Putamen (tissue), 1 donor: ENCODE results near the gene CPB2.

ENCODE experiments used
- DNase-seq: peaks from one replicate; pipeline ENCODE4 v3.0.0-alpha.2; 2016; ENCODE audit warnings: low spot score

Gene CPB2

DNA sequence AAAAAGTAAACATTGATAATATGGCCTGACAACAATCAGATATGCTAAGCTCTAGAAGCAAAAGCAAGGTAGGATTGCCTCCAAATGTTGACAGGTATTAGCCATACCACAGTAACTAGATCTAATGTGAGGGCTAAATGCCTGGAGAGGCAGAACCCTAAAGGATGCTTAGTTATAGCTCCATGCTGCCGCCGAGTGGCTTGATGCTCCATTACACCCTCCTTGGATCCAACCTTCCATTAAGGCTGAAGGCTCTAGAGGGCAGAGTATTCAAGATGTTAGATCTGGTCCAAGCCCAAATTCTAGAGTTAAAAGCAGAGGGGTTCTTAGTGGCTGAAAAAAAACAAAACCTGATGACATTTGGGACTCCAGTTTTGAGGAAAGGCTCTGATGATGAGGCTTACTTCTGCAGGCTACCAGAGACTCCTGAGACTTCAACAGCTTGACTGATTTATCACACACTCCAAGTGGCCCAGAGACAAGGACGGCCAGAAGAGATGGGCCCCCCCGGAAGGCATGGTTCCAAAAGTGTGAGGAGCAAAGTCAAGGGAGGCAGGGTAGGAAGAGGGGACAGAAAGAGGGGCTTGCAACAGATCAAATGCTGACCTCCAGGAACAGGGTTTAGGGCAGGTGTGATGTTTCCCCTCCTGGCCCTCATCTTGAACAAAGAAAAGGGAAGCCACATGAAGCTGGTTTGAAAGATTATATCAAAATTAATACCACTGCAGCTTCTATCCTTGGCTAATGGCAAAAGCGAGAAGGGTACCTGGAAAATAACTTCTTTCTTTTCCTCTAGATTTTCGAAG lies 21.9 kb upstream of the CPB2 start:
- peak; percentile 87 for DNase-seq

DNA sequence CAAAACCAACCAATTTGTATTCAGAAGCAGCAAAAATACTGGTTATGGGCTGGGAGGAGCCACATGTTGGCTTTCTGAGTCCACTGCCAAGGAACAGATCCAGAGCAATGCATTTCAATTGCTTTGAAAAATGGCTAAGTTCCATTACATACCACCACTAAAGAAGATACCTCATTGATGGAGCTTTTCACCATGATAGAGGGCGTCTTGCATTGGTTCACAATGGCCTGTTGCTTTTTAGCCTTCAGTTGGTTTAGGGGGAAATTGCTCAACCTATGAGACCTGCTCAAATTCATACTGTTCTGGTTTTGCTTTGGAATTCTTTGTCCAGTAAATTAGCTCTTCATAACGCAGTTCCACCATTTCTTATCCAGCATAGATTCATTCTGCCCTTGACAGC lies 21.2 kb upstream of the CPB2 start:
- no peak for DNase-seq

DNA sequence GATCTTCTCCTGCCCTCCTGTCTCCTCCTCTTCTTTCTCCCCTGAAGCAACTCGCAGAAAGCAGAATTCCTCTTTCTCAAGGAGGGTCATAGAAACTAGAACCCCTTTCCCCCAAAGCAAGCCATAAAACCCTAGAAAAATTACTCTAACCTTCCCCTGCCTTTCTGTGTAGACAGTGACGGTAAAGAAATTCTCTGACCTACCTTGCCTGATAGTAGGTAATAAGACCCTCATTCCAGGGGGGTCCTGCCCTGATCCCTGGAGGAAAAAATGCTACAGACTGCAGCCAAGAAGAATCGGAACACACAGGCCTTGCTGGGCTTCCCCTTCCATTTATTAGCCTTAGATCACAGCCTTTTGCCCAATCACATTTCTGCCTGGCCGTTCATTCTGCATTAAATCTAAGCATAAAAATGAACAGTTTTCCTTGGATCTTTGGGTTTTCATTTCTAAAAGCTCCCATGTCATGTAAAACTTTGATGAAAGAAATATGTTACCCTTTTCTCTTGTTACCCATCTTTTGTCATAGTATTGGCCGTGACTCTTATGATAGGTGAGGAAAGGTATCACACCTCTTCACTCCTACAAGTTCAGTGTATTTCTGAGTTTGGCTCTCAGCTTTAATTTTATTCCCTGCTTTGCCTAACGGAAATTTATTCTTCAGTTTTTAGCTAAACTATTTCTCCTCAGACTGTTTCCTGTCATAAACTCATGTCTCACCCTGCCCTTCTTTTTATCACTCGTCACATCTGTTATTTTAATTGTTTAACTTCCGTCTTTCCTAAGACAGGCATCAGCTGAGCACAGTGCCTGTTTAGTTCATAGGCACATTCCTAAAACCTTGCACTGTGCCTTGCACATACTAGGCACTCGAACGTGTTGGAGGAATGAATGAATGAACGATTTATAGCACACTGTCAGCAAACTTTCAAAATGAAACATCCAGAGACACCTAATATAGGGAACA lies 20.4 kb upstream of the CPB2 start:
- DNase-seq, result no peak

DNA sequence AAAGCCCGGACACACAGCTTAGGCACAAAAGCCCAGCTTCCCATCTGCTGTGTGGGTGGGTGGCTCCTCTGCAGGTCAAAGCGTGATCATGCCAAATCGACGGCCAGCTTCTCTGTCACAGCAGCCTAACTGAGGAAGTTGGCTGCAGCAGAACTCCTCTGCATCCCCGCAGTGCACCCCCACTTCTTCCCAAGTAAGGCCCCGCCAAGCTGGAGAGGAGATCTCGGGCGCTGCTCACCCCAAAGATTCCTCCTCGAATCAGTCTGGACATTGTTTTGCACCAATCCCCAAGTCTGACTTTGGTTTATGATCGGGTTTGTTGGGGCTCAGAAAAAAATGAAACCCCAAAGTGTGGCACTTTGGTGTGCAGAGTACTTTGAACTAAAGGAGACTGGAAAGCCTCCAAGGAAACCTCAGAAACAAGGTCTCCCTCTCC lies 19.7 kb upstream of the CPB2 start:
- DNase-seq, result no peak

DNA sequence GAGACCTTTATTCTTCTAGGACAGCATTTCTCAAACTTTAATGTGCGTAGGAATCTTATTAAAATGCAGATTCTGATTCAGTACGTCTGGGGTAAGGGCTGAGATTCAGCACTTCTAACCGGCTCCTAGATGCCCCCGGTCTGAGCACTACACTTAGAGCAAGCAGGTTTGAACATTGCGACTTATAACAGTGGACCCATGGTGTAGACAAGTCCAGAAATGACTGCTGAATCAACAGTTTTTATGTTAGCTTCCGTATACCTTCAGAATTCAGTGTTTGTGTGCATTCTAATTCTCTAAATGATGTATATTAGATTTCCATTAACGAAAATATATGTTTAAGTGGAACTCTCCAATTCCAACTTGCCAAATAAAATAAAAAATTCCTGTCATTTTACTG lies 17.5 kb upstream of the CPB2 start:
- DNase-seq, result no peak

DNA sequence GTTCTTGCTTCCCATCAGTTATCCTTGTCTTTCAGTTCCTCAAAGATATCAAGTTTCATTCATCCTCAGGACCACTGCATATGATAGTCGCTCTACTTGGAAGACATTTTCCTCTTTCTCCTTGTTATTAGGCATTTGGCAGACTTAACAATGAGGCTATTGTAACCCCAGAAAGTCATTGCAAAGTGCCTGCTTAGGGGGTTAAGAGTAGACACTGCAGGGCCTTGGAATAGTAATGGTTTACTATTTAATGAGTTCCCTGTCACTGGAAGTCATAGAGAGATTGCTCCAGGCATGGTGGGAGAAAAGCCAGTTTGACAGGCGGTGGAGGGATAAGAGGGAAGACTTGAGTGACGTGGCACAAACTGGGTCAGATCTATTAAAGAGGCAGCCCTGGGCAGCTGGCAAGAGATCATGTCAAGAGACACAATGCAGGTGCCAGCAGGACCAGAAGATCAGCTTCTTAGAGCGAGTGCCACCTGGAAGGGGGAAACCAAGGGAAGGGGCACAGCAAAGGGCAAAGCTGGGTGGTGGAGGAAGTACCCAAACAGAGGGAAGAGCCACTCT lies 16.8 kb upstream of the CPB2 start:
- no peak for DNase-seq

DNA sequence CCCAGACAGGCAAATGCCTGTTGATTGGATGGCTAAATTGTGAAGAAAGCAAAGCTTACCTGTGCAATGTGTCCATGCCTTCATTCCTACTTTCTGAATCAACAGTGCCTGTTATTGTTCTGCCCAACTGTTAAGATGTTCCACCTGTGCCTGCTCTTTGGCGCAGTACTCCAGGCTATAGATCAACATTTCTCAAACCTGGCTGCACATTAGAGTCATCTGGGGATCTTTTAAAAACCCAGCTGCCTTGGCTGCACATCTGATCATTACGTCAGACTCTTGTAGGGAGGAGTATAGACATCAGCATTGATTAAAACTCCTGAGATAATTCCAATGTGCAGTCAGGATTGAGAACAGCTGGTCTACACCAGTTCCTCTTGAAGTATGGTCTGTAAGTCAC lies 16.2 kb upstream of the CPB2 start:
- DNase-seq, result no peak

DNA sequence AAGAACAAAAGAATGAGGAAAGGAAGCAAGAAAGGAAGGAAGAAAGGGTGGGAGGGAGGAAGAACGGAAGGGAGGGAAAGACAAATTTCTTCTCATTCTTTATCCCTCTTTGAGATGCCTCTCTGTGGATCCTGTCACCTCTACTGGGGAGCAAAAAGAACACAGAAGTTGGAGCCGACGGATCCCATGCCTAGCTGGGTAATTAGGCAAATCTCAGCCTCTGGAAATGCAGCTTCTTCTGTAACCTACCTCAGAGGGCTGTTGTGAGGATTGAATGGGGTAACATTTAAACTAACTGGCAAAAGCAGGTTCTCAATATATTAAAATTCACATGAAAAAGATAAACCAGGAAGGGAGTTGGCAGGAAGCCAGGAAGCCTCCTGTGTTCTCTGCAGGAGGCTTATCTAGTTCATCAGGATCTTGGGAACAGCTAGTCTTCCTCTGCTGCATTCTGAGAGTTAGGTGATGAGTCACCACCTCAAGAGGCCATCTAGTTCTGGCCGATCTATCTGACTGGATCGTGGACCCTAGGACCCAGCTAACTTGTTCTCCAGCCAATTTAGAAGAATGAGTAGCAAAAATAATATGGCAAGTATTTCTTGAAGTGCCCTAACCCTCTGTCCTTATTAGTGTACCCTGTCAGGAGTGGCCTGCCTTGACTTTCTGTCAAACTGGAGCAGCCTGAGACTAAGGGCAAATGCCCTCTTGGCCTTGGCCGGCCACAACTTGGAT lies 15.2 kb upstream of the CPB2 start:
- no peak for DNase-seq

DNA sequence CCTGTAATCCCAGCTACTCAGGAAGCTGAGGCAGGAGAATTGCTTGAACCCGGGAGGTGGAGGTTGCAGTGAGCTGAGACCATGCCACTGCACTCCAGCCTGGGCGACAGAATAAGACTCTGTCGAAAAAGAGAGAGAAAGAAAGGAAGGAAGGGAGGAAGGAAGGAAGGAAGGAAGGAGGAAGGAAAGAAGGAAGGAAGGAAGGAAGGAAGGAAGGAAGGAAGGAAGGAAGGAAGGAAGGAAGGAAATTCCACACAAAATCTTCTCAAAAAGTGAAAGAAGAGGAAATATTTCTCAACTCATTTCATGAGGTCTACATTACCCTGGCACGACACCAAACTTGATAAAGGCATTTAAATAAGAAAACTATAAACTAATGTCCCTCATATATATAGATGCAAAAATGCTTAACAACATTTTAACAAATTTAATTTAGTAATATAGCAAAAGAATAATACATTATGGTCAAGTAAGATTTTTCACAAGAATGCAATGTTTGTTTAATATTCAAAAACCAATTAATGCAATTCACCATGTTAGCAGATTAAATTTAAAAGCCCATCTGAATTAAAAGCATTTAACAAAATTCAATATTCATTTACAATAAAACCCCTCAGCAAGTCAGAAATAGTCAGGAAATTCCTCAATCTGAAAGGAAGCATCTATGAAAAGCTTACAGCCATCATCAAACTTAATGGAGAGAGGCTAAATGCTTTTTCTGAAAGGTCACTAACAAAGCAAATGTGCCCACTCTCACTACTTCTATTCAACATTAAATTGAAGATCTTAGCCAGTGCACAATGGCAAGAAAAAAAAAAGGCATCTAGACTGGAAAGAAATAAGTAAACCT lies 12.0 kb upstream of the CPB2 start:
- no peak for DNase-seq

DNA sequence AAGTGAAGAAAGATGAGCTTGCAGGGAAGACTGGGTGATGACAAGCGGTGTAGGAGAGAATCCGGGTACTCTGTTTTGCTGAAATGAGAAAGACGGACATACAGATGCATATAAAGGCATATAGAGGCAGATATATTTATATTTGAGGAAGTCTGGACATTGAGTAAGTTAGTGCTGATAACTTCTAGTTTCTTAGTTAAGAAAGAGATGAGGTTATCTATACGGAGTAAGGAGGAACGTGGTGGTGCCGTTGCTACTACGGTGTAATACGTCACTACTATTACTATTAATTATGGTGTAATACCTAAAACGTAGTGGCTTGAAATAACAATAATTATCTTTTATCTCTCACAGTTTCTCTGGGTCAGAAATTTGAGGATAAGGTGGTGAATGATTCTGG lies 9.8 kb upstream of the CPB2 start:
- no peak for DNase-seq

DNA sequence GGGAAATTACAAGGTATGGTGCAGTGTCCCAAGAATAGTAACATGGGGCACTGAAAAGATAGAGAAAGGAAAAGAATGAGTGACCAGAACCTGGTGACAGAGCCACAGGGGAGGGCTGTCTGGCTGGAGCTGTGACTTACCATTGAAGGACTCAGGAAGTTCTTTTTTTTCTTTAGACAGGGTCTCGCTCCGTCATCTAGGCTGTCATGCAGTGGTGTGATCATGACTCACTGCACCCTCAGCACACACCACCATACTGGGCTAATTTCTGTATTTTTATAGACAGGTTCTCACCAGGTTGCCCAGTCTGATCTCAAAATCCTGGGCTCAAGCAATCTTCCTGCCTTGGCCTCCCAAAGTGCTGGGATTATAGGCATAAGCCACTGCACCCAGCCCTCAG lies 8.8 kb upstream of the CPB2 start:
- DNase-seq, result no peak

DNA sequence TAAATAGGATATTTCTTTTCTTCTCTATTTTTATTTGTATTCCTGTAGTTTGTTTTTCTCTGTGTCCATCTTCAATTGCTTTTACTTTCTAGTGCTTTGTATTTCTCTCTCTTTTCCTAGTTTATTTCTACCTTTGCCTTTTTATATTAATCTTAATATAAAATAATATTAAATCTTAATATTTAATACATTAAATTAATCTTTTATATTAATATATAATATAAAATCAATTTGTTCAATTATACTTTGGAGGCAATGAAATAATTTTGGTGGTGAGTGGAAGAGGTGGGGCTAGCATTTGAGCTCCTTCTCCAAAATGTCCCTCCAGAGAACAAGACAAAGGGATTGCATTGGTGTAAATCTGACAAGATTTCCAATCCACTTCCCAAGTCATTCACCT lies 6.3 kb upstream of the CPB2 start:
- DNase-seq, result no peak

DNA sequence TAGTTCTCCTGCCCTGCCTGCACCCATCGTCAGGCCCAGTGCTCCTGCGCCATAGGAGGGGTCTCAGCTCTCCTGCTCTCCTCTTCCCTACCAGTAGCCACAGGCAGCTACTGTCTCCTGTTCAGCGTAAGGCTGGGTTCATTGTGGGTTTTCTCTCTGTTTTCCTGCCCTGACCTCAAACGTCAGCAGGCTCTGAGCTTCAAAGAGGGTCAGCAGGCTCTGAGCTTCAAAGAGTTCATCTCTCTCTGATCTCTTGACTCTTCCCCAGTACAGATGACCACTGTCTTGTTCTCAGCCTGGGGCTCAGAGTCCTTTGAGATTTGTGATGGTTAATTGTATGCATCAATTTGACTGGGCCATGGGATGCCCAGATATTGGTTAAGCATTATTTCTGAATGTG lies 4.6 kb upstream of the CPB2 start:
- no peak for DNase-seq

DNA sequence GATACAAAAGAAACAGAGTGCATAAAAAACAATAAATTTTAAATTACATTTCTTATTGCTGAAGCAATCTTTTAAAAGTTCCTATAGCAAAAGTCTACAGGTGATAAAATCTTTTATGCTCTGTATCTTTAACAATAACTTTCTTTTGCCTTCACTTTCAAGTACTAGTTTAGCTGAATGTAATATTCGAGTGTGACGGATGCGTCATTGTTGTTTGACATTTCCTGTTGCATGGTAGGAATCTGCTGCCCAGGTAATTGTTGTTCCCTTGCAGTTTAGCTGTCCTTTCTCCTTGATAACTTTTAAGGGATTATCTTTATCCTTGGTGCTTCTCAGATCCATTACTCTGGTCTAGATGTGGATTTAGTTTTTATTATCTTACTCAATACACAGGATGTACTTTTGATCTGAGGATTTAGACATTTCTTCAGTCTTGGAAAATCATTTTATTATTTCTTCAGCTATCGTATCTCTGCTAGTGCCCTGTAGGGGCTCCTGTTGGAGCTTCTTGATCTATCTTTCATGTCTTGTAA lies 2.1 kb upstream of the CPB2 start:
- no peak for DNase-seq

DNA sequence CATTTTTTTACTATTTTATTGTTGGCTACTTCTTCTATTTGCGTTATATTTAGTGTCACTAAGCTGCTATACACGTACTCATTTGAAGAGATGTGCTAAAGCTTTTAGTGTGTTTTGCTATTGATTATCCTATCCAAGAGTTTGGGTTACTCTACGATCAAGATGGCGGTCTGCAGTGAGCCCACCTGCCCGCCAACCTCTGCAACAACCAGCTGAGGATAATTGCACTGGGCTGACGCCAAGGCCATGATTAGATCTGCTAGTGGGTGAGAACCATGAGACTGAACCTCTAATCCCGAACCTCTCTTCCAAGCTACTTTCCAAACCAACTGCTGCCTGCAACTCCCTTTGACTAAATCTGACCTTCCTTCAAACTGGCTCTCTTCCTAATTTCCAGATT lies 1.8 kb downstream of the CPB2 start:
- no peak for DNase-seq

DNA sequence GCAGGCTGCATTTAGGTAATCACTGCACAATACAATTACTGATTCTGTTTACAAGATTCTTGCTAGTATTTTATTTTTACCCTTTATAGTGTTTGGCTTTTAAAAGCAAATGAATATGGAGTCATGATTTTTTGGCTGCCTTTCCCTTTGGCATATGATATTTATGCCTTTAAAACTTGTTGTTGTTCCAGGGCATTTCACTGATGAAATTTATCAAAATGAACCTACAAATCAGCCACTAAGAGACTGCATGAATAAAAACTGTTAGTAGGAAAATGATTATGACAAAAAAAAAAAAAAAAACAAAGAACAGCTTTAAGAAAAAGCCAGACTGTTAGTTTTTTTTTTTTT lies 2.6 kb downstream of the CPB2 start:
- no peak for DNase-seq

DNA sequence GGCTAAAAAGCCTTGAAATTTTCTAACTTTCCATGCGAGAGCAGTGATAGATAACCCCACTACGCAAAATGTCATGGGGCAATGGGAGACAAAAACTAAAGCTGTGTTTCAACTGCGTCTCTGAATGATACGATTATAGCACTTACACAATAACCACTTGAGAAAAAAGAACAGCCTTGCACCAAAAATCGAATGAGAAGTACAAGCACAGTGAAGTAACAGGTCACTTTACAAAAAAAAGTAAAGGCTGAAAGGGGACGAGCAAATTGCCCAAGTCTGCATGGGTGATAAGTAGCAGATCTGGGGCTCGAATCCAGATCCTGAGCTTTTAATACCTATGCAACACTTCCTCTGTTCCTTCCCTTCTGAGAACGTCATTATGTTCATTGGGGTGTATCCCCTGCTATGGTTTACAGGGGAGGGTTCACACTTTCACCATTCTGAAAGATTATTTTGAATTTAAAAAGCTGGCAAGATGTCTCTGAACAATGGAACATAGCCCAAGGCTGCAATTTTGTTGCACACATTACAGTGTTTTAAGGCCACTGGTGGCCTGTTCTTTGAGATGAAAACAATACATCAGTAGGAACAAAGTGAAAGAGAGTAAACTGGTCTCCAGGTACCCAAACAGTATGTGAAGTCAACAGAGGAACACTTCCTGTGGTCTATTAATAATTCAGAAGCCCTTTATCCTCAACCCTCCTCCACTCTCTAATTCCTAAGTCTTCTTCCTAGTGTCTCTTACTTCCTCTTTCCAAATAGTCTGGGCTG lies 3.2 kb downstream of the CPB2 start:
- no peak for DNase-seq

DNA sequence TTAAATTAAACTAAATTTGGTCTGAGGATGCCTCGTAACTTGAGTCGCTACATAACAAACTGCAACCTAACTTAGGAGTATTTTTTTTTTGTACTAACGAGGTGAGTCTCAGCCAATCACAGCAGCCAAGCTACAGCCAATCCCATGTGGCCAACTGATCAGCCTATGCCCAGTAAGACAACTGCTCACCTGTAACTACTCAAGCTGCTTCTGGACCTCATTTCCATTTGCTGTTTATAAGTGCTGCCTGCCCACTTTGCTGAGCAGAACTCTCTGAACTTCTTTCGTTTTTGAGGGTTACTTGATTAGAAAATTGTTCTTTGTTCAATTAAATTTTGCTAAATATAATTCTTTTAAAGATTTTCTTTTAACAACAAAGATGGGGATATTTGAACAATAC lies 3.8 kb downstream of the CPB2 start:
- no peak for DNase-seq

DNA sequence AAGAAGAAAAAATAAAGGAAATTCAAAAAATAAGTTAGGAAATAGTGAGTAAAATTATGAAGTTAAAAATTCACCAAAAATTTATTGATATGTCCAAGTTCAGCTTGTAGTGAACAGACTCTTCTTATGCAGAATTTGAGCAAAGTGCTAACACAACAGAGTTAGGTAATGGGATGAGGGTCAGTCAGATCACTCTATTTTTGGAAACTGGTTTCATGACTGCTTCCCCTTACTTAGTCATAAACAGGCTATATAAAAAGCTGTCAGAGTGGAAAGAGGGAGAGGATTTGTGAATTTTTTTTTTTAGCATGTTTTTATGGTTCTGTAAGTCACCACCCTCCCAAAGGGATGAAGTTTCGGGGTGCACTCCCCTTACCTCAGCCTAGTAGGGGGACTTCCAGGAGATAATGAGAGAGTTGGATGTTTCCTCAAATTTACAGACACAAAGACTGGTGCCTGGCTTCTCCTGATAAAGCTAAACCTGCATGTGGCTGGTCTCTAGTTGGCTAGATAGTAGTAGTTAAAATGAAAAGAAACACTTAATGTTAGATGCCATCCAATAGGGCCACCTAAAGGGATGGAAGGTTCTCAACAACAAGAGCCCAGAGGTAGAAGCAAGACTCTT lies 4.5 kb downstream of the CPB2 start:
- no peak for DNase-seq

DNA sequence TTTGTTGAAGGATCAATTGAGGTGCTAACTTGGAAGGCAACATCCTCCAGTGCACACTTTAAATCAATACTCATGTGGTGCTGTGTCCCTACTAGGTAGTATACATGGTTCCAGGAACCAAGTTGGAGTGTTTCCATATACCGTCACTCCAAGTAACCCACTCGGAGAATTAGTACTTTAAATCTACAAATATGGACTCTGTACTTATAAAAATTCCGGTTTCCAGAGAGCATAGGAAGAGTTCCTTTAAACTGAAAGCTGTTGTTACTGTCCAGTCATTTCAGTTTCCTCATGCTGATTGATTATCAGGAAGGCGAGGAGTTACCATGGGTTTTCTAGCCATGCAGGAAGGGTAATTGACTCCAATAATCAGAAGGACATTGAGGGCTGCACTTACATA lies 7.2 kb downstream of the CPB2 start:
- DNase-seq, result no peak
